BLaER1 (cell line): ENCODE results near the gene WNT9A.

ENCODE experiments used
- H3K27ac ChIP-seq: shearing (Covaris generic); formaldehyde crosslinking; 2 replicates; pipeline ENCODE4 v1.8.1; 2022
- H3K27me3 ChIP-seq: shearing (Covaris generic); formaldehyde crosslinking; 2 replicates; pipeline ENCODE4 v1.8.1; 2022
- H3K36me3 ChIP-seq: shearing (Covaris generic); formaldehyde crosslinking; 2 replicates; pipeline ENCODE4 v1.8.1; 2022
- H3K4me1 ChIP-seq: shearing (Covaris generic); formaldehyde crosslinking; 2 replicates; pipeline ENCODE4 v1.8.1; 2022
- H3K4me2 ChIP-seq: shearing (Covaris generic); formaldehyde crosslinking; 2 replicates; pipeline ENCODE4 v1.8.1; 2022
- H3K4me3 ChIP-seq: shearing (Covaris generic); formaldehyde crosslinking; 2 replicates; pipeline ENCODE4 v1.8.1; 2022
- H3K9ac ChIP-seq: shearing (Covaris generic); formaldehyde crosslinking; 2 replicates; pipeline ENCODE4 v1.8.1; 2022
- H3K9me3 ChIP-seq: shearing (Covaris generic); formaldehyde crosslinking; 2 replicates; pipeline ENCODE4 v1.8.1; 2022
- H4K20me1 ChIP-seq: shearing (Covaris generic); formaldehyde crosslinking; 2 replicates; pipeline ENCODE4 v1.8.1; 2022
- Cebpa-rat ChIP-seq: shearing (Covaris generic); IDR thresholded peaks from 2 replicates; pipeline ENCODE4 v1.8.1; 2022

WNT9A gene

DNA sequence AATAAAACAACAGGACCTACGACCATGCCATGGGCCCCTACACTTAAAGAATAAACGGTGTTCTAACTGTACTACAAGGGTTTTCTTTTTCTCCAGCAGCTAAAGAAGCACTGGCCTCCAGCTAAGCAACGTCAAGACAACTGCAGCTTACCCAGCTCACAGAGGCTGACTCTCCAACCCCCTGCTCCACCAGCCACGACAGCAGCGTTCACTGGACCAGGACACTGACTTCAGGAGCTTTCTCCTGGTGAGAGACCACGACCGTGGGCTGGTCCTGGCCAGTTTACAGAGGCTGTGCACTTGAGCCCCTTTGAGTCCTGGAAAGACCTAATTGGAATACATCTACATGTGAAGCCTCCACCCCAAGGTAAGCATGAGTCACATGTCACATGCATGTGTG, 39.4 kb downstream of the WNT9A start:
- H3K4me1 ChIP-seq, result peaks cover 28% of the 10 kb centered on the region
- no peak overlapping the region for H3K4me2 ChIP-seq
- no peaks in the 10 kb centered on the region for H3K27me3 ChIP-seq
- TF ChIP-seq Cebpa-rat, result no peak
- H4K20me1 ChIP-seq, result no peaks in the 10 kb centered on the region
- H3K4me3 ChIP-seq, result no peak overlapping the region
- H3K9me3 ChIP-seq, result no peaks in the 10 kb centered on the region
- H3K27ac ChIP-seq, result no peak overlapping the region
- H3K9ac ChIP-seq, result no peak overlapping the region
- no peaks in the 10 kb centered on the region for H3K36me3 ChIP-seq

DNA sequence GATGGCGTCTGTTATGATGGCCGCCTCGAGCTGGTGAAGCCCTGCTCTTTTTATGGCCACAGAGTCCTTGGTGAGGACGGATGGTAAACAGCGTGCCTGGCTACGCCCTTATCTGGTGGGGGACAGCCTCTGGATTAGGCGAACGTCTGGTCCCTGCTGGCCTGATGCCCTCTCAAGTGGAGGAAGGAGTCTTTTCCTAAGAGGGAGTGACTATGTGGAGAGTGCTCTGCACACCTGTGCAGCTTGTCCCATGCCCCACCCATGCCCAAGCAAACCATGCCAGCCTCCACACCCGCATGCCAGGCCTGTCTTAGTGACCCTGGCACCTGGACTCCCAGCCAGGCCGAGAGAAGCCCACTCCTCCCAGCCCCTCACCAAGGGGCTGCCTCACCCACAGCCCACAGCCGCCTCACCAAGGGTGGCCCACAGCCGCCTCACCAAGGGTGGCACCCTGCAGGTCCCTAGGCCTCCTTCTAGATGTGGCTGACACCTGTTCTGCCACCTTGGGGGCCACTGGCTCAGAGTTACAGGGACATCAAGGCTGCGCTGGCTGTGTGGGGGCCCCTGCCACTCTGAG, 40.2 kb downstream of the WNT9A start:
- H3K27me3 ChIP-seq, result no peaks in the 10 kb centered on the region
- H3K9me3 ChIP-seq, result no peaks in the 10 kb centered on the region
- H3K4me3 ChIP-seq, result no peak overlapping the region
- no peak overlapping the region for H3K27ac ChIP-seq
- H3K4me1 ChIP-seq, result peaks cover 28% of the 10 kb centered on the region
- H4K20me1 ChIP-seq, result no peaks in the 10 kb centered on the region
- no peak overlapping the region for H3K9ac ChIP-seq
- no peak for TF ChIP-seq Cebpa-rat
- no peak overlapping the region for H3K4me2 ChIP-seq
- no peaks in the 10 kb centered on the region for H3K36me3 ChIP-seq

DNA sequence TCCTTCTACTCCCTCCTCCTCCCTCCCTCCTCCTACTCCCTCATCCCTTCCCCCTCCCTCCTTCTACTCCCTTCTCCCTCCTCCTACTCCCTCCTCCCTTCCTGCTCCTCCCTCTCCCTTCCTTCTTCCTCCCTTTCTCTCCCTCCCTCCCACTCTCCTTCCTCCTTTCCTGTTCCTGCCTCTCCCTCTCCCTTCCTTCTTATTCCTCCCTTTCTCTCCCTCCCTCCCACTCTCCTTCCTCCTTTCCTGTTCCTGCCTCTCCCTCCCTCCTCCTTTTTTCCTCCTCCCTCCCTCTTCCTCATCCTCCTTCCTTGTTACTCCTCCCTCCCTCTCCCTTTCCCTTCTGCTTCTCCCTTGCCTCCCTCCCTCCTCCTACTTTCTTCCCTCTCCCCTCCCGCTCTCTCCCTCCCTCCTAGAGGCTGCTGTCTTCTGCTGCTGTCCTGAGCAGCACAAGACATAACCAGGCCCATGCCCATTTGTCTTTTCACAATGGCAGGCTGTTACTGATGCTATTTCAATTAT, 41.1 kb downstream of the WNT9A start:
- no peaks in the 10 kb centered on the region for H3K9me3 ChIP-seq
- H3K27ac ChIP-seq, result no peak overlapping the region
- H3K4me3 ChIP-seq, result no peak overlapping the region
- H3K27me3 ChIP-seq, result no peaks in the 10 kb centered on the region
- no peak overlapping the region for H3K9ac ChIP-seq
- H4K20me1 ChIP-seq, result no peaks in the 10 kb centered on the region
- H3K4me2 ChIP-seq, result no peak overlapping the region
- no peaks in the 10 kb centered on the region for H3K36me3 ChIP-seq
- TF ChIP-seq Cebpa-rat, result no peak
- H3K4me1 ChIP-seq, result peaks cover 28% of the 10 kb centered on the region

DNA sequence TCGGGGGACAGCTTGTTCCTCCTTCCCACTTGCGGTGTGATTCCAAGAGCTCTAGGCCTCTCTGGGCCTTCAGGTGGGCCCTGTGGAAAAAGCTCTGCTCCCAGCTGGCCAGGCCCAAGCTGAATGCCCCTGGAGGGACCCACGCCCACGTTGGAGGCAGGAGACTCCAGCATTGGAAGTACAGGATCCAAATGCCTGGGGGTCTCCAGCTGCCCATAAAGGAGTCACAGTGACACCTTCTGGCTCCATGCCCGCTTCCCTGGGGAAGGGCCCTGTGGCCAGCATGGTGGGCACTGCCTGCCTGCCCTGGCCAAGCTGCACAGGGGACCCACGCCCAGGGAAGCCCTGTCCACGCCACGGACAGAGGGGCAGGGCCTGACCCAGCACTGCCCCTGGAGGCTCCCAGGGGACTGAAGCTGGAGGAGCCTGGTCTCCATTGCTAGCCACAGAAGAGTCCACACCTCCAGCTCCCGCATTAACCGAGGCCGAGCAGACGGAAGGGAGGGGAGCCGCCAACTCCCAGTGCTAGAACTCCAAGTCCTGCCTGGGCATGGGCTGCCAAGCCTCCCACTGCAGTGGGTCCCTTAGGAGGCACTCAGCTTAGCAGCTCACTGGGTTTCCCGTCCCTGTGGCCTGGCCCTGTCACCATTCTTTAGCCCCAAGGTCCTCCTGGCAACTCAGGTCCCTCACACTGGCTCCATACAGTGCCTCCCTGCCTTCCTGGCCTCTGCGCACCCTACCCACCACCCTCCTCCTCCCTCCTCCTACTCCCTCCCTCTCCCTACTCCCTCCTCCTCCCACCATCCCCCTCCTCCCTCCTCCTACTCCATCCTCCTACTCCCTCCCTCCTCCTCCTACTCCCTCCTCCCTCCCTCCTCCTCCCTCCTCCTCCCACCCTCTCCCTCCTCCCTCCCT, 41.9 kb downstream of the WNT9A start:
- Histone ChIP-seq H3K4me3 (no peak overlapping the region), H3K27me3 (no peaks in the 10 kb centered on the region), H3K27ac (peak overlapping the region; percentile 13; the same call in 1 of the 2 replicates), H3K4me2 (no peak overlapping the region), H3K36me3 (no peaks in the 10 kb centered on the region), H3K4me1 (peaks cover 27% of the 10 kb centered on the region), H4K20me1 (no peaks in the 10 kb centered on the region), H3K9ac (no peak overlapping the region), H3K9me3 (no peaks in the 10 kb centered on the region)
- no peak for TF ChIP-seq Cebpa-rat

DNA sequence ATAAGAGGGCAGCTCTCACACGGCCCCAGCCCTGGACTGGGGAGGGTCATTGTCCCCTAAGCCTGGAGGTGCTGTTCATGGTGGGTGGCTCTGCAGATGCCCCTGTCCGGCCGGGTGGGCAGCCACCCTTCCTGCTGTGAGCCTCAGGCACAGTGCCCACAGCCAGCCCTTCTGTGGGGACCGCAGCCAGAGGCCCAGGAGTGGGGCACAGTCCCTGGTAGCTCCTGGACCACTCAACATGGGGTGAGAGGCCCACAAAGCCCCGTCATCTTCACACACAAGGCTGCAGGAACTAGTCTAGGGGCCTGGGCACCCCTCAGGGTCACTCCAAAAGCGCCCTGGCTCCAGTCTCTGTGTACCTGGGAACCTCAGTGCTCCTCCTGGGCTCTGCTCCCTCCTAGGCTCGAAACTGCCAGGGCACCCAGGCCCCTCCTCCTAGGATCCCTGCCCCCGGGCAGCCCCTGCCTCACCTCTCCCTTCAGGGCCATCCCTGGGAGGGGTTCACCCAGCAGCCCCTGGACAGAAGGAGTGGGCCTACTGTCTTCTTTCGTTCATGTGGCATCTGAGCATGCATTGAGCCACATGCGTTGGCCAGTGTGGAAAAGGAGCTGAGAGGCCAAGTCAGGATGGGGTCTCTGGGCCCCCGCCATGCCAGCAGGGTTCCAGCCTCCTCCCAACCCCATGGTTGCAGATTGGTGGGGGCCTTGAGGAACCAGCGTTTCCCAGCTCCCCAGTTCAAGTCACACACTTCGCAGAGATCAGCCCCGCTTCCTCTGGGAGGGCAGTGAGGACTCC, 43.0 kb downstream of the WNT9A start:
- H3K4me3 ChIP-seq, result no peak overlapping the region
- no peaks in the 10 kb centered on the region for H3K9me3 ChIP-seq
- no peak for TF ChIP-seq Cebpa-rat
- peak overlapping the region; percentile 13; the same call in 1 of the 2 replicates for H3K27ac ChIP-seq
- H3K4me2 ChIP-seq, result peak overlapping the region; percentile 4; the same call in 1 of the 2 replicates
- peaks cover 16% of the 10 kb centered on the region; the same call in 1 of the 2 replicates for H3K4me1 ChIP-seq
- no peaks in the 10 kb centered on the region for H3K27me3 ChIP-seq
- no peaks in the 10 kb centered on the region for H3K36me3 ChIP-seq
- H4K20me1 ChIP-seq, result no peaks in the 10 kb centered on the region
- no peak overlapping the region for H3K9ac ChIP-seq

DNA sequence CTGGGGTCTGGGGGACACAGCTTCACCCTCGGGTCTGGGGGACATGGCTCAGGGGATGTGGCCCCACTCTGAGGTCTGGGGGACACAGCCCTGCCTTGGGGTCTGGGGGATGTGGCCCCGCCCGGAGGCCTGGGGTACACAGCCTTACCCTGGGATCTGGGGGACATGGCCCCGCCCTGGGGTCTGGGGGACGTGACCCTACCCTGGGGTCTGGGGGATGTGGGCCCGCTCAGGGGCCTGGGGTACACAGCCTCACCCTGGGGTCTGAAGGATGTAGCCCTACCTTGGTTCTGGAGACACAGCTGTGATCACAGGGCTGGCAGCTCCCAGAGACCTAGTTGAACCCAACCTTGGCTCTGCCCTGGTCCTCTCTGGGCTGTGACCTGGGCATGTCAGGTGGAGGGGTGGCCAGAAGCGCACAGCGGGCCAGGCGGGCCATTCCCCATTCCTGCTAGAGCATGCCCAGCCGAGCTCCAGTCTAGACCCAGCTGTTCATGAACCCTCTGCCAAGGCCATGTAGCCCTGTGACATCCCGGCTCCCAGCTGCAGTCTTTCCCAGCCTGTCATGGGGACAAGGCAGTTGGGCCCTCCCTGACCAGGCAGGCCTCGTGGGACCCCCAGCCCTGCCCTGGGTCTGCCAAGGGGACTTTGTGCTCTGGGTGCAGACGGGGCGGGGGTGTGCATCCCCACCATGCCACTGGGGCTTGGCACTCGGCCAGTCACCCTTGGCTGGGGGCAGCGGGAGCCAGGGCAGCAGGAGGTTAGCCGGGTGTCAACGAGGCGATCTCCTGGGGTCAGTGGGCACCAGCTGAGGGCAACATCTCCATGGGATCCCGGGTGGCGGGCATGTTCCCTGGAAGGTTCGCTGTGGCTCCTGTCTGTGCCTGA, 43.9 kb downstream of the WNT9A start:
- no peaks in the 10 kb centered on the region for H3K9me3 ChIP-seq
- no peak overlapping the region for H3K4me2 ChIP-seq
- no peak overlapping the region for H3K27ac ChIP-seq
- no peak overlapping the region for H3K9ac ChIP-seq
- no peaks in the 10 kb centered on the region for H3K27me3 ChIP-seq
- H3K4me3 ChIP-seq, result no peak overlapping the region
- TF ChIP-seq Cebpa-rat, result no peak
- H4K20me1 ChIP-seq, result no peaks in the 10 kb centered on the region
- no peaks in the 10 kb centered on the region for H3K36me3 ChIP-seq
- peaks cover 16% of the 10 kb centered on the region; the same call in 1 of the 2 replicates for H3K4me1 ChIP-seq

DNA sequence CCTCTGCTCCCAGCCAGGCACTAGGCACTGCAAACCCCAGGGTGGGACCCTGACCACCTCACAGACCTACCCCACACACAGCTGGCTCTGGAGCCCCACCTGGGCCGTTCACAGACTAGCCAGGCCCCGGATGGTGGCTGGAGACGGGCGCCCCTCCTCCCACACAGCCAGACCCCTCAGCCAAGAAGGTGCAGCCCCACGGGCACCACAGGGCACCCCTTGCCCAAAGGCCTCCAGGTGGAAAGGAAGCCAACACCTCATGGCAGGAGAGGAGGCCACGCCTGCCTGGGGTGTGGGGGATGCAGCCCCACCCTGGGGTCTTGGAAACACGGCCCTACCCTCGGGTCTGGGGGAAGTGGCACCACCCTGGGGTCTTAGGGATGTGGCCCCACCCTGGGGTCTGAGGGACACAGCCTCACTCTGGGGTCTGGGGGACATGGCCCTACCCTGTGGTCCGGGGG, 44.6 kb downstream of the WNT9A start:
- Histone ChIP-seq H3K4me3 (no peak overlapping the region), H3K4me2 (no peak overlapping the region), H3K4me1 (peaks cover 10% of the 10 kb centered on the region; the same call in 1 of the 2 replicates), H3K9me3 (no peaks in the 10 kb centered on the region), H3K36me3 (no peaks in the 10 kb centered on the region), H3K27me3 (no peaks in the 10 kb centered on the region), H3K9ac (no peak overlapping the region), H4K20me1 (no peaks in the 10 kb centered on the region), H3K27ac (no peak overlapping the region)
- TF ChIP-seq Cebpa-rat, result no peak

DNA sequence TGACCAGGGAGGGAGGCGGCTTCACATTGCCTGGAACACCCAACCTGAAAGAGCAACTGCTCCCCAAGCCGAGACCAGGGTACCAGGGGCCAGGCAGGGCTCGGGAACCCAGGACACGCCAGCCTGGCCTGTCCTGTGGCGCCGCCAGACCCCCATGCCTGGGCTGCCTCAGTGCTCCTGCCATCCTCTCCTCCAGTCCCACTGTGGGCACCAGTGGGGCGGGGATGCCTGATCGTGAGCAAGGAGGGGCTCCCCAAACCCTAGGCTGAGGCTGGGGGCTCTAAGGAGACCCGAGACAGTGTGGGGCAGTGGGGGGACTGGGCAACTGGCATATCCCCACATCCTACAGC, 45.1 kb downstream of the WNT9A start:
- Histone ChIP-seq H3K4me2 (no peak overlapping the region), H4K20me1 (no peaks in the 10 kb centered on the region), H3K9ac (no peak overlapping the region), H3K4me3 (no peak overlapping the region), H3K27me3 (no peaks in the 10 kb centered on the region), H3K4me1 (peaks cover 9% of the 10 kb centered on the region; the same call in 1 of the 2 replicates), H3K36me3 (no peaks in the 10 kb centered on the region), H3K9me3 (no peaks in the 10 kb centered on the region), H3K27ac (no peak overlapping the region)
- no peak for TF ChIP-seq Cebpa-rat
